Nephron progenitor cell (in vitro differentiated cells): ENCODE measurements around the gene LST1.

Experiments
- DNase-seq: peaks from one replicate; pipeline ENCODE4 v3.0.0; 2021
- H3K27ac Mint-ChIP-seq: 2 replicates; pipeline ENCODE4 v1.8.0; 2021; ENCODE audit warnings: mild to moderate bottlenecking, moderate library complexity, mixed read lengths
- H3K27me3 Mint-ChIP-seq: 2 replicates; pipeline ENCODE4 v1.8.0; 2021; ENCODE audit warnings: mild to moderate bottlenecking, low read depth, mixed read lengths; ENCODE audit not compliant: poor library complexity
- H3K36me3 Mint-ChIP-seq: 2 replicates; pipeline ENCODE4 v1.8.0; 2021; ENCODE audit warnings: low read depth, mixed read lengths
- H3K4me1 Mint-ChIP-seq: 2 replicates; pipeline ENCODE4 v1.8.0; 2021; ENCODE audit warnings: mixed read lengths
- H3K4me3 Mint-ChIP-seq: 2 replicates; pipeline ENCODE4 v1.8.0; 2021; ENCODE audit warnings: mild to moderate bottlenecking, moderate library complexity, mixed read lengths
- H3K9me3 Mint-ChIP-seq: 2 replicates; pipeline ENCODE4 v1.8.0; 2021; ENCODE audit warnings: mild to moderate bottlenecking, moderate library complexity, mixed read lengths
- TF ChIP-seq, protein P1 (sequence below): fragments of 200-600 bp; sonication (generic); IDR thresholded peaks from 2 replicates; pipeline ENCODE4 v1.5.0; 2021; ENCODE audit warnings: antibody characterized with exemption

The LST1 gene

DNA sequence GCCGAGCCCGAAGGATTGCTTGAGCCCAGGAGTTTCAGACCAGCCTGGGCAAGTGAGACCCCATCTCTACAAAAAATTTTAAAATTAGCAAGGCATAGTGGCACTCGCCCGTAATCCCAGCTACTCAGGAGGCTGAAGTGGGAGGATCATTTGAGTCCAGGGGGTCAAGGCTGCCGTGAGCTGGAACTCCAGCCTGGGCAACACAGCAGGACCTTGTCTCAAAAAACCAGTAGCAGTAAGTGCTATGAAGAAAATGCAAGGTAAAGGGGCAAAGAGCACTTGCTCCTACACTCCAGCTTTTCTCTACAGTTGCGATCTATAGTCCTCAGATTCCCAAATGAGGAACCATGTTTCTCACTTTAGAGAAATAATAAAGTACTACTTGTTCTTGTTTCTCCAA lies 42.4 kb upstream of the LST1 start:
- H3K4me1 Mint-ChIP-seq: peaks cover 81% of the 10 kb centered on the region

DNA sequence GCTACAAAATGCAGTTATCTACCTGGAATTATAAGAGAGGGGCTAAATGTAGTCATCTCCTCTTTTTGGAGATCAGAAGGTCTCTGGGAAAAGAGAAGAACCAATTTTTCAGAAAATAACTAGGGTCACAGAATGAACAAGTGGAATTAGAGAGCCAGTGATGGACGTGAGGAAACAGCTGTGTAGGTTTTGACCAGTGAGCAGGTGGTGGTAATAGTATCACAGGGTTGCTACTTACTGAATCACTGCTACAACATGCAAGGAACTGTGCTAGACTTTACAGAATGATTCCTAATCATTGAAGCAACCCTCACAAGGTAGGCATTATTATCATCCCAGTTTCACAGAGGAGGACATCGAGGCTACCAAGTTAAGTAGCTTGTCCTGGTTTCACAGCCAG lies 41.4 kb upstream of the LST1 start:
- peaks cover 3% of the 10 kb centered on the region for H3K27me3 Mint-ChIP-seq
- H3K36me3 Mint-ChIP-seq: peaks cover 32% of the 10 kb centered on the region
- no peak overlapping the region for H3K27ac Mint-ChIP-seq
- no peaks in the 10 kb centered on the region for H3K9me3 Mint-ChIP-seq
- TF ChIP-seq, protein P1, sequence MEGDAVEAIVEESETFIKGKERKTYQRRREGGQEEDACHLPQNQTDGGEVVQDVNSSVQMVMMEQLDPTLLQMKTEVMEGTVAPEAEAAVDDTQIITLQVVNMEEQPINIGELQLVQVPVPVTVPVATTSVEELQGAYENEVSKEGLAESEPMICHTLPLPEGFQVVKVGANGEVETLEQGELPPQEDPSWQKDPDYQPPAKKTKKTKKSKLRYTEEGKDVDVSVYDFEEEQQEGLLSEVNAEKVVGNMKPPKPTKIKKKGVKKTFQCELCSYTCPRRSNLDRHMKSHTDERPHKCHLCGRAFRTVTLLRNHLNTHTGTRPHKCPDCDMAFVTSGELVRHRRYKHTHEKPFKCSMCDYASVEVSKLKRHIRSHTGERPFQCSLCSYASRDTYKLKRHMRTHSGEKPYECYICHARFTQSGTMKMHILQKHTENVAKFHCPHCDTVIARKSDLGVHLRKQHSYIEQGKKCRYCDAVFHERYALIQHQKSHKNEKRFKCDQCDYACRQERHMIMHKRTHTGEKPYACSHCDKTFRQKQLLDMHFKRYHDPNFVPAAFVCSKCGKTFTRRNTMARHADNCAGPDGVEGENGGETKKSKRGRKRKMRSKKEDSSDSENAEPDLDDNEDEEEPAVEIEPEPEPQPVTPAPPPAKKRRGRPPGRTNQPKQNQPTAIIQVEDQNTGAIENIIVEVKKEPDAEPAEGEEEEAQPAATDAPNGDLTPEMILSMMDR: no peak
- DNase-seq: no peak
- peaks cover 74% of the 10 kb centered on the region for H3K4me1 Mint-ChIP-seq
- peak overlapping the region; percentile 83 for H3K4me3 Mint-ChIP-seq

More for the DNA sequence above, 42.4 kb upstream of the LST1 start:
- H3K4me3 Mint-ChIP-seq: peak overlapping the region; percentile 100
- TF ChIP-seq, protein P1: no peak
- no peak overlapping the region for H3K27ac Mint-ChIP-seq
- H3K9me3 Mint-ChIP-seq: no peaks in the 10 kb centered on the region
- H3K36me3 Mint-ChIP-seq: peaks cover 32% of the 10 kb centered on the region
- no peak for DNase-seq
- H3K27me3 Mint-ChIP-seq: peaks cover 3% of the 10 kb centered on the region

DNA sequence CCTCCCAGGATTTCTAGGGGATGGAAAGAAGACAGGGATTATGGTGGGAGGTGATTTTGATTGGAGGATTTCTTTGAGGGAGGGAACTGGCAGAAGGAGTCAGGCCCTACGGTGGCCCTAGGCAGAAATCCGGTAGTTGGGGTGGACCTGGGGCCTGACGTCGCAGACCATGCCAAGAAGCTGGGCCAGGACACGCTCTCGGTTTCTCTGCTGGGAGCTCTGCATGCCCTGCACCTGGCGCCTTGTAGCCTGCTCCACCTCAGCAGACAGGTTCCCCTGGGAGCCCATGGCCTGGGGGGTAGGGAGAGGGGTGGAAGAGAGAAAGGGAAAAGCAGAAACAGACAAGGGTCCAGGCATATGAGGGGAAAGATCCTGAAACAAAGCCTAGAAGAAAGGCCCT lies 40.8 kb upstream of the LST1 start:
- Mint-ChIP-seq H3K4me3 (peak overlapping the region; percentile 83), H3K27ac (no peak overlapping the region), H3K9me3 (no peaks in the 10 kb centered on the region), H3K4me1 (peaks cover 68% of the 10 kb centered on the region), H3K36me3 (peaks cover 31% of the 10 kb centered on the region), H3K27me3 (peaks cover 3% of the 10 kb centered on the region)
- TF ChIP-seq, protein P1: no peak
- no peak for DNase-seq

DNA sequence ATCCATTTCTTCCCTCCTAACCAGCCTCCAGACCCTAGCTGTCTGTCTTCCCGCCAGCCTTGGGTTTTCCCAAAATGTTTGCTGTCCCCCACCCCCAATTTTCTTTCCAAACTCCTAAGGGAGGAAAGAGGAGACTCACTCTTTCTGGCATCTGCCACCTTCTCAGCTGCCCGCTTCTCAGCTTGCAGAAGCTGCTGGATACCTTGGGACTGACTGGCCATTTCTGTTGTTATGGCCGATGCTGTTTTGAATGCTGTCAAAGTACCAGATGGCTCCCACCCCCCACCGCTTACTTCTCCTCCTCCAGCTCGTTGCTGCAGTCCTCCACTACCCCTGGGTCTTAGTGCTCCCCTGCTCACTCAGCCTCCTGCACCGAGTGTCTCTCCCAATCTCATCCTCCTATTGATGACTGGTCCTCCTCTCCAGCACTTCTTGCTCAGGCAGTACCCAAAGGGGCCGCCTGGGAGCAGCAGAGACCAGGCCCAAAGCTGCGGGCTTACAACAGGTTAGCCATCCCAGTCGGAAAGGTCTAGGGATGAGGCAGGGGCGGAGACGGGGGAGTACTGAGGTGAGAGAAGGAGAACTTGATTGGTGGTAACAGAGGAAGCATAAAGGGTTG lies 39.6 kb upstream of the LST1 start, which contains the start of gene ATP6V1G2:
ATP6V1G2 (minus strand) TSS at position 270 of the 619 bp plus-strand sequence; CDS start at position 221, 49 bp downstream.
- Mint-ChIP-seq H3K27me3 (peaks cover 3% of the 10 kb centered on the region), H3K4me3 (peak within 1 kb of the TSS; percentile 83), H3K9me3 (no peaks in the 10 kb centered on the region), H3K27ac (peak within 1 kb of the TSS; percentile 44), H3K4me1 (peaks cover 58% of the 10 kb centered on the region), H3K36me3 (peaks cover 28% of the 10 kb centered on the region)
- TF ChIP-seq, protein P1: peak; percentile 90
- peak; percentile 92 for DNase-seq

DNA sequence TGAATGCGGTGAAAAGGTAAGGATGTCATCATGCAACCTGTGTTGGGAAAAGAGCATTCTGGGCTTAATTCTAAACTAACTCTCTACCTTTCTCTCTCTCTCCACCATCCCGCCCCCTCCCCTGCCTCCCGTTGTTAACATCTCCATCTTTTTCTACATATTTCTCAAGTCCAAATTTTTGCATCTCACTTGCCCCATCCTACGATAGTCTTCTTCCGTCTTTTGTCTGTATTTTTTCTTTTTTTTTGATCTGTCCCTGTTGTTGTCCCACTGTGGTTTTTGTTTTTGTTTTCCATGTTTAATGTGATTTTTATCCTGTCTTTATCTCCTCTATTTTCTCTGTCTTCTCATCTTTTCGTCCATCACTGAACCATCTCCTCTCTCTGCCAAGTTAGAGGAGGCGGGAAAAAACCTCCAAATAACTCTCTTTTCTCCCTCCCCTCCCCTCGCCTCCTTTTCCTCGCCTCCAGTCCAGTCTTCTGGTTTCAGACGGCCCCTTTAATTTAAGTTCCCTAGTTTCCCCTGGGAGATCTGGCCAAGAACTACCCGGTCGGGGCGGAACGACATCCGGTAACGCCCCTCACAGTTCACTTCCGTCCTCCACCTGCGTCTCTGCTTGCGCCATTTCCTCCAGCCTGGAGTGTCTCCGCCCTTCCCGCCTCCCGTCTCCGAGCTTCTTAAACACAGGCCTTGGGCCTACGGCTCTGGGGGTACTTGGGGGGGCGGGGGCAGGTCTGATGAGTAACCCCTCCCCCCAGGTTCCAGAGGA lies 38.9 kb upstream of the LST1 start, which contains the start of gene NFKBIL1:
NFKBIL1 (plus strand) TSS at position 651 of the 769 bp plus-strand sequence; CDS start at position 738, 87 bp downstream.
- TF ChIP-seq, protein P1: no peak

More for the DNA sequence above, 38.9 kb upstream of the LST1 start, which contains the start of gene NFKBIL1:
- H3K4me1 Mint-ChIP-seq: peaks cover 58% of the 10 kb centered on the region
- DNase-seq: peak; percentile 87
- H3K9me3 Mint-ChIP-seq: no peaks in the 10 kb centered on the region
- peak within 1 kb of the TSS; percentile 78 for H3K27ac Mint-ChIP-seq
- peaks cover 30% of the 10 kb centered on the region for H3K36me3 Mint-ChIP-seq
- peaks cover 3% of the 10 kb centered on the region for H3K27me3 Mint-ChIP-seq
- H3K4me3 Mint-ChIP-seq: peak within 1 kb of the TSS; percentile 83
